HG02852 (cell line): ENCODE data around the gene PPP5C.
"Not testable (repeated sequence)": the region's sequence is repeated elsewhere in the genome, so short reads cannot be mapped to it uniquely, and the experiment has no call there.

Experiments used
- ATAC-seq: cut with Tn5 transposase; IDR thresholded peaks from one replicate; pipeline ENCODE4 v1.9.1; 2021; ENCODE audit warnings: mild to moderate bottlenecking, moderate library complexity; ENCODE audit not compliant: unreplicated experiment

Gene PPP5C

DNA sequence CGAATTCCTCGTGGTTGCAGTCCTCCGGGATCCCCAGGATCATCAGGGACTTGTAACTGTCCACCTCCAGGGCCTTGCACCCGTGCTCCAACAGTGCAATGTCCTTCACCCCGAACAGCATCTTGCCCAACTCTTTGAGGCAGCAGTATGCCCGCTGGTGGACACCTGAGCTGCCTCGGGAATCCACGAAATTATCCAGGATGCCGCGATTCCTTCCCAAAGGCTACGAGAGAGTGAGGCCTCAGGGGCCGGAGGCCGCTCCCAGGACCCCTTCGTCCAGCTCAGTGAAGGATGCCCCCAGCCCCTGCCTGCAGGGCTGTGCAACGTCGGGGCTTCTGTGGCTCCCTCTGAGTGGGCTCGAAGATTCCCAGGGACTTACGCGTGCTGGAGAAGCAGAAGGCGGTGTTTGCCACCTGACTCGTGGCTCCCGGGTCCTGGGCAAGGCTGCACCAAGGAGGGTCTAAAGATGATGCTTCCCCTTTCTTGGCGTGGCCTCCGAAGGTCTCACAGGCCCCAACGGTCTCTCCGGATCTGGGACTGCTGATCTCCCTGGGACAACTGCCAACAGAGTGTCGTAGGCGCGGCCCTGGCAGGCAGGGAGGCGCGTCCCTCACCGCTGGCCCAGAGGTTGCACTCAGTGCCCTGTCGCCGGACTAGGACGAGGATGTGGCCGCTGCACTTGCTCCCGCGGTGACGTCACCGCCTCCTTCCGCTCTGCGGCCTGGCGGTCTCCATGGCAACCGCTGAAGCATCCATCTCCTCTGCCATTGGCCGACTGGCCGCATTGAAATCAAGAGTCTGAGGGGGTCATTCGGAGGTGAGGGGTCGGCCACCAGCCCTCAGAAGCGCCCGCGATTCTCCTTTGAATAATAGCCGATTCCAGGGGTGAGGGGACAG lies 81.6 kb downstream of the PPP5C start, which contains the start of gene PNMA8C:
Gene PNMA8C, minus strand, starts transcription at position 698 of the 897 bp plus-strand sequence. Its CDS starts 577 bp downstream, at position 121.
- ATAC-seq, result no peak

DNA sequence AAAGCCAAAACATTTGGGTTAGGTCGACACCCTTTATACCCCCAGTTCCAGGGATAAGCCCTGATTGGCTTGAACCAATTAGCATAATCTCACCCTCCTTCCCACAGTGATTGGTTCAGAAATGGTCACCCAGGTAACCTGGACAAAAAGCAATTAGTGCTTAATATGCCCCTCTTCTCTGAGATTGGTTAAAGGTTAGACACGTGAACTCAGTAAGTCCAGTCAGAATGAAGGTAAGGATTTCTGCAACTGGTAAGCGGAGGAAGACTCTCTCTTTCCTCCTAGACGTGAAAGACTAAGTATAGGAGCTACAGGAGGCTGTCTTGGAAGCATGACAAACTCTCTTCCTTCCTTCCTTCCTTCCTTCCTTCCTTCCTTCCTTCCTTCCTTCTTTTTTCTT lies 83.1 kb downstream of the PPP5C start:
- no peak for ATAC-seq

DNA sequence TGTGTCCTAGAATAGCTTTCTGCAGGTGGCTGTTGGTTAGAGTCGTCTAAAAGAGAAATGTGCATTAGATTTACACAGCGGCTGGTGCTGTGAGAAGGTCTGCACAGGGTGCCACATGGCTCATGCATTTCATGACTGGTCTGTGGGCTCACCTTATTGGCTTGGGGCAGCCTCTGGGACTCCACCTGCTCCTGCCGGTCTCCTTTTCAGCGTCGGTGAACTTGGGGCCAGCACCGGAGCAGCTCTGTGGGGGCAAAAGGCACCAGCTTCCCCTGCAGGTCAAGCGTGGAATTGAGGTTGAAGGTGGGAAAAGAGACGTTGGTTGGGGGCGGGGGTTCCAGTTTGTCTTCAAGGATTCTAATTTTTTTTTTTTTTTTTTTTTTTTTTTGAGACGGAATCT lies 84.9 kb downstream of the PPP5C start:
- ATAC-seq, result no peak

DNA sequence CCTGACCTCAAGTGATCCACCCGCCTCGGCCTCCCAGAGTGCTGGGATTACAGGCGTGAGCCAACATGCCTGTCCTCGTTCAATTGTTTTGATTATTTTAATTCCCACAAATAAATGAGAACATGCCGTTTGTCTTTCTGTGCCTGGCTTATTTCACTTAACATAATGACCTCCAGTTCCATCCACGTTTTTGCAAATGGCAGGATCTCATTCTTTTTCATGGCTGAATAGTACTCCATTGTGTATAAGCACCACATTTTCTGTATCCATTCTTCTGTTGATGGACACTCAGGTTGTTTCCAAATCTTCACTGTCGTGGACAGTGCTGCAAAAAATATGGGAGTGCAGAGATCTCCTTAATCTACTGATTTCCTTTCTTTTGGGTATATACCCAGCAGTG lies 86.6 kb downstream of the PPP5C start:
- not testable (repeated sequence) for ATAC-seq

DNA sequence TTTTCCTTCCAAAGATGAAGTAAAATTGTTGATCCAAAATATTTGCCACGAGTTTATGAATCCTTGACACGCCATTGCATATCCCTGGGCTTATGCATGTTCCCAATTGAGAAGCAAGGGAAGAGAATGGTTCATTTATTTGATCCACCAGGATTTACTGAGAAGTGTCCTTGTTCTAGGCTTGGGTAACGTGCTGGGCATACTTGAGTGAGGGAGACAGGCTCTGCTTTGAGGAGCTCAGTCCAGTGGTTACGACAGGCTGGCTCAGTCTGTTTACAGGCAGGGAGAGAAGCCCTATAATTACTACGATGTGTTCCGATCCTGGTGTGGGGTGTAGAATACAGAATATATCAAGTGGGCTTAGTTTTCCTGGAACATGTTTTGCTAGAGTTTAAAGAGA lies 88.1 kb downstream of the PPP5C start:
- ATAC-seq, result no peak

DNA sequence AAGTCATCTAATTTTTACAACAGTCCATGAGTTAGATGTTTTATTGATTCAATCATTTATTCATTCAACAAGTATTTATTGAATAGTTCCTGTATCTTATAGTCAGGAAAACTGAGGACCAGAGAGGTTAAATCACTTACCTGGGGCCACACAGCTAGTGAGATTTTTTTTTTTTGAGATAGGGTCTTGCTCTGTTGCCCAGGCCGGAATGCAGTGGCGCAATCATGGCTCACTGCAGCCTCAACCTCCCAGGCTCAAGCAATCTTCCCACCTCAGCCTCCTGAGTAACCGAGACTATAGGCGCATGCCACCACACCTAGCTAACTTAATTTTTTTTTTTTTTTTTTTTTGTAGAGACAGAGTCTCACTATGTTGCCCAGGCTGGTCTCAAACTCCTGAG lies 88.8 kb downstream of the PPP5C start:
- not testable (repeated sequence) for ATAC-seq
